Keratinocyte (primary cell): ENCODE results near the gene FDXR.

Experiments used
- CTCF ChIP-seq, 3 experiments: IDR thresholded peaks in 1 of 3; conservative IDR thresholded peaks in 1 of 3; optimal IDR thresholded peaks in 1 of 3; 2 replicates in 2 of 3; 3 replicates in 1 of 3; pipeline versions ENCODE3 to v1.5.1; 2011; ENCODE audit warnings: low read length in 3 of 3, mild to moderate bottlenecking in 3 of 3, moderate library complexity in 2 of 3, control low read depth in 1 of 3, inconsistent platforms in 1 of 3; ENCODE audit not compliant: insufficient read depth in 2 of 3; ENCODE audit errors: extremely low read depth in 1 of 3
- EZH2 ChIP-seq: IDR thresholded peaks from one replicate; pipeline ENCODE4 v1.6.1; 2012; ENCODE audit warnings: inconsistent platforms, mild to moderate bottlenecking, low read length, moderate library complexity

GRCh38 chr17:74873037-74873873 lies 461 bp upstream of the FDXR start:
- no peak for TF ChIP-seq CTCF (optimal IDR thresholded peaks at IDR 0.05 in 1 of 3, IDR thresholded peaks at IDR 0.05 in 1 of 3, conservative IDR thresholded peaks at IDR 0.05 in 1 of 3; ENCODE audit: extremely low read depth in 1 of 3, insufficient read depth in 2 of 3, low read length in 3 of 3)
- no peak for TF ChIP-seq EZH2
